Measurements from ENCODE around the gene BTBD10.
"Not testable (repeated sequence)": the region's sequence is repeated elsewhere in the genome, so short reads cannot be mapped to it uniquely, and the experiment has no call there.

The BTBD10 gene

DNA sequence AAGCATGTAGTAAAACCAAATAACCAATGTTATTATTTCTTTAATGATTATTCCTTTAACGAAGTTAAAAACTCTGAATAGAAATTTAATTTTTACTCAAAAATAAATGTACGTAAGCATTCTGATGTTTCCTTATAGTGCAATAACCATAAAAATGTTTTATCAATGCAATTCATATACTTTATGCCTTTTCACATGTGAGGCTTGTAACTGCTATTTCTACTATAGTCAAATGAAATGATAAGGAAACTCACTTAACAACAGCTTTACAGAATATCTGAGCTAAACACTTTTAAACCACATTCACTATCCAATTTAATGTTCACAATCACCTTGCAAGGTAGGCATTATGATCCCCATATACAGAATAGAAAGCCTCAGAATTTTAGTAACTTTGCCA lies 17.4 kb downstream of the BTBD10 start:
- H3K4me1 ChIP-seq (ENCODE audit: insufficient read depth, poor library complexity, severe bottlenecking): peaks cover 18% of the 10 kb centered on the region
- no peak overlapping the region for H3K27ac ChIP-seq (ENCODE audit: poor library complexity, severe bottlenecking)
- H3K36me3 ChIP-seq (ENCODE audit: low read depth): peaks cover 3% of the 10 kb centered on the region; the same call in 1 of the 2 replicates
- DNase-seq (ENCODE audit: low spot score) (no peak), ATAC-seq (ENCODE audit: low read depth) (no peak)
- H3K9me3 ChIP-seq (ENCODE audit: severe bottlenecking): peaks cover 4% of the 10 kb centered on the region
- TF ChIP-seq, protein P1, sequence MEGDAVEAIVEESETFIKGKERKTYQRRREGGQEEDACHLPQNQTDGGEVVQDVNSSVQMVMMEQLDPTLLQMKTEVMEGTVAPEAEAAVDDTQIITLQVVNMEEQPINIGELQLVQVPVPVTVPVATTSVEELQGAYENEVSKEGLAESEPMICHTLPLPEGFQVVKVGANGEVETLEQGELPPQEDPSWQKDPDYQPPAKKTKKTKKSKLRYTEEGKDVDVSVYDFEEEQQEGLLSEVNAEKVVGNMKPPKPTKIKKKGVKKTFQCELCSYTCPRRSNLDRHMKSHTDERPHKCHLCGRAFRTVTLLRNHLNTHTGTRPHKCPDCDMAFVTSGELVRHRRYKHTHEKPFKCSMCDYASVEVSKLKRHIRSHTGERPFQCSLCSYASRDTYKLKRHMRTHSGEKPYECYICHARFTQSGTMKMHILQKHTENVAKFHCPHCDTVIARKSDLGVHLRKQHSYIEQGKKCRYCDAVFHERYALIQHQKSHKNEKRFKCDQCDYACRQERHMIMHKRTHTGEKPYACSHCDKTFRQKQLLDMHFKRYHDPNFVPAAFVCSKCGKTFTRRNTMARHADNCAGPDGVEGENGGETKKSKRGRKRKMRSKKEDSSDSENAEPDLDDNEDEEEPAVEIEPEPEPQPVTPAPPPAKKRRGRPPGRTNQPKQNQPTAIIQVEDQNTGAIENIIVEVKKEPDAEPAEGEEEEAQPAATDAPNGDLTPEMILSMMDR (IDR thresholded peaks at IDR 0.05; ENCODE audit: poor library complexity, severe bottlenecking): no peak
- H3K4me3 ChIP-seq (ENCODE audit: severe bottlenecking): no peak overlapping the region
- H3K27me3 ChIP-seq (ENCODE audit: insufficient read depth, poor library complexity, severe bottlenecking): no peaks in the 10 kb centered on the region

DNA sequence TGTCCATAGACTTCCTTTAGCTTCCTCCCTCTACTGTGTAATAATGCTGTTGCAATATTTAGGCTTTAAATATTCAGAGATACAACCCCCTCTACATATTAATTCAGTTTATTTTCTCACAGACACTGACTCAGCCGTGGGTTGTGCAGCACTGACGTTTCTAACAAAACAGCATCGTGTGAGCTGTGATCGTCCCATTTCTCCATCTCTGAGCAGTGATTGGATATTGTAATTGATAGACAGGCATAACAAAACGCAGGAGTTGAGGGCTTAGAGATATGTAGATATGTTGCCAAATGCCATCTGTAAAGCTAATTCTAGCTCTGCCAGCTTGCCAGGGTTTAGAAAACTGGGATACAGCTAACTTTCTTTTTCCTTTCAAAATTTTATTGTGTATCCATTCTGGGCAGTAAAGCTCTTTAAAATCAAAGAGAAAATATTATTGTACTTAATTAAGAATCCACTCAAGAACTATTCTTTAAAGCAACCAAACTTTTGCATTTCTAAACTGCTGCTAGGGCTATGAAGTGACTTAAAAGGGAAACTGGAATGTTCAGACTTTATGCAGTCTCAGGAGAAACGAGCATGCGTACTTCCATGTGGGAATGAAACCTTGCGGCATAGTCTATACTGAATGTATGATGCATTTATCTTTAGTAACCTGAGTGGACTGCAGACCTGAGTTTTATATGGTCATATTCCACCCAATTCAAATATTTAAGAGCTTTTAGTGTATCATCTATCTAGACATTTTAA lies 22.7 kb downstream of the BTBD10 start:
- peak; percentile 100 for ATAC-seq (ENCODE audit: low read depth)
- H3K9me3 ChIP-seq (ENCODE audit: severe bottlenecking): no peaks in the 10 kb centered on the region
- peak overlapping the region; percentile 22 for H3K4me3 ChIP-seq (ENCODE audit: severe bottlenecking)
- DNase-seq (ENCODE audit: low spot score): peak; percentile 61
- H3K27me3 ChIP-seq (ENCODE audit: insufficient read depth, poor library complexity, severe bottlenecking): no peaks in the 10 kb centered on the region
- peaks cover 26% of the 10 kb centered on the region for H3K4me1 ChIP-seq (ENCODE audit: insufficient read depth, poor library complexity, severe bottlenecking)
- TF ChIP-seq, protein P1 (IDR thresholded peaks at IDR 0.05; ENCODE audit: poor library complexity, severe bottlenecking): no peak
- peak overlapping the region; percentile 64 for H3K27ac ChIP-seq (ENCODE audit: poor library complexity, severe bottlenecking)
- H3K36me3 ChIP-seq (ENCODE audit: low read depth): peaks cover 4% of the 10 kb centered on the region; the same call in 1 of the 2 replicates

DNA sequence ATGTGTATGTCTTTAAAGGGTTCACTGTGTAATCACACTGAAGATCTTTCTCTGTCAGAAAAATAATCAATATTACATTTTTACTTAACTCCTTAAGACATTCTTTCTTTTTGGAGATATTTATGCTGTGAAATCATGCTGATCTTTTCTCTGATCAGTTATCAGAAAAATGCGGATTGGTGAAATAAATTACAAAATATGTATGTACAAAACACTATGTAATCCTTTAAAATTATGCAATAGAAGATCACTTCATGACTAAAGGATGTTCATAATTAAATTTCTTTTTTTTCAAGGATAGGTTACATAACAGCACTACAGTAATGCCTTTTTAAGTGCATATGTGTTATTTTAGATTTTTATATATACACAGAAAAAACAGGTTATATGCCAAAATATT lies 24.7 kb downstream of the BTBD10 start:
- Histone ChIP-seq H3K4me3 (ENCODE audit: severe bottlenecking) (no peak overlapping the region), H3K4me1 (ENCODE audit: insufficient read depth, poor library complexity, severe bottlenecking) (peaks cover 38% of the 10 kb centered on the region), H3K27ac (ENCODE audit: poor library complexity, severe bottlenecking) (no peak overlapping the region), H3K9me3 (ENCODE audit: severe bottlenecking) (no peaks in the 10 kb centered on the region), H3K27me3 (ENCODE audit: insufficient read depth, poor library complexity, severe bottlenecking) (no peaks in the 10 kb centered on the region), H3K36me3 (ENCODE audit: low read depth) (peaks cover 4% of the 10 kb centered on the region; the same call in 1 of the 2 replicates)
- ATAC-seq (ENCODE audit: low read depth) (no peak), DNase-seq (ENCODE audit: low spot score) (no peak)
- TF ChIP-seq, protein P1 (IDR thresholded peaks at IDR 0.05; ENCODE audit: poor library complexity, severe bottlenecking): no peak

DNA sequence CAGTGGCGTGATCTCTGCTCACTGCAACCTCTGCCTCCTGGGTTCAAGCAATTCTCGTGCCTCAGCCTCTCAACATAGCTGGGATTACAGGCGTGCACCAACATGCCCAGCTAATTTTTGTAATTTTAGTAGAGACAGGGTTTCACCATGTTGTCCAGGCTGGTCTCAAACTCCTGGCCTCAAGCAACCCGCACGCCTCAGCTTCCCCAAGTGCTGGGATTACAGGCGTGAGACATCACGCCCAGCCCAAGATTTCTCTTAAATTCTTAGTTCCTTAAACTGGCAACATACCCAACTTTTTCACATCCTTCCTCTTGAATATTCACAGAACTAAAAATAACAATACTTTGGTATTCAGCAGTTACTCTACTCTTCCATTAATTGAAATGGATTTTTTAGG lies 26.2 kb downstream of the BTBD10 start:
- not testable (repeated sequence) for H3K4me3 ChIP-seq (ENCODE audit: severe bottlenecking); H3K9me3 ChIP-seq (ENCODE audit: severe bottlenecking); DNase-seq (ENCODE audit: low spot score); H3K36me3 ChIP-seq (ENCODE audit: low read depth); H3K27me3 ChIP-seq (ENCODE audit: insufficient read depth, poor library complexity, severe bottlenecking); H3K27ac ChIP-seq (ENCODE audit: poor library complexity, severe bottlenecking); ATAC-seq (ENCODE audit: low read depth)
- peaks cover 36% of the 10 kb centered on the region for H3K4me1 ChIP-seq (ENCODE audit: insufficient read depth, poor library complexity, severe bottlenecking)

DNA sequence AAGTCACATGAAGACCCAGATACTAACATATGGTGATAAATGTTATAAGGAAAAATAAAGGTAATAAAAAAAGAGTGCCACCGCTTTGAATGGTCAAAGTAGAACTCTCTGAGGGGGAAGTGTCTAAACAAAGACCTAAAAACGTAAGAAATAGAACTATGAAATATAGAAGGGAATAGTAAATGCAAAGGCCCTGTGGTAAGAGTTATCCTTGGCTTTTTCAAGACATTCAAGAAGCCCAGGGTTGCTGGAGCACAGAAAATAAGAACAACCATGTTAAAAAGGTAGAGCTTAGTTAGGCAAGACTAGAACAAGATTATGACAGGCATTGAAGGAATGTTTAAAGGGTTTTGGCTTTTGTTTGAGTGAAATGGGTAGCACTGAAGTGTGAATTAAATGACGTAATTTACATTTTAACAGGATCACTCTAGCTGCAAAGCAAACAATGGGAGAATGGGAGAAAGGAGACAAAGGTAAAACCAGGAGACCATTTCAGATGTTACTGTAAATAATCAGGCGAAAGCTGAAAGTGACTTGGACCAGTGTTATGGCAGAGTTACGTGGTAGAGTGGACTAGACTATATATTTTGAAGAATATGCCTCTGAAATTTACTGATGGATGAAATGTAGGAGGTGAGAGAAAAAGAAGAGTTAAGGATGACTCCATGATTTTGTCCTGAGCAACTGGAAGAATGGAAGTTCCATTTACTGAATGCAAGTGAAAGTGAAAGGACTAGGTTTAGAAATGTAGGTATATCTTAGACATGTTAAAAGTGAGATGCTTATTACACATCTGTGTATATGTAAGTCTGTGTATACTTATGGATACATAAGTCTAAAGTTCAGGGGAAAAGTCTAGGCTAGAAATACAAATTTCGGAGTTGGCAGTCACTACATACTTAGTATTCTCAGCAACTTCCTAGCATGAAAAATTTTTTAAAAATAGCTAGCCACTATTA lies 28.5 kb downstream of the BTBD10 start:
- DNase-seq (ENCODE audit: low spot score): no peak
- Histone ChIP-seq H3K27ac (ENCODE audit: poor library complexity, severe bottlenecking) (no peak overlapping the region), H3K4me1 (ENCODE audit: insufficient read depth, poor library complexity, severe bottlenecking) (peaks cover 20% of the 10 kb centered on the region), H3K4me3 (ENCODE audit: severe bottlenecking) (no peak overlapping the region), H3K36me3 (ENCODE audit: low read depth) (peaks cover 11% of the 10 kb centered on the region; the same call in 1 of the 2 replicates), H3K27me3 (ENCODE audit: insufficient read depth, poor library complexity, severe bottlenecking) (no peaks in the 10 kb centered on the region), H3K9me3 (ENCODE audit: severe bottlenecking) (no peaks in the 10 kb centered on the region)
- TF ChIP-seq, protein P1 (IDR thresholded peaks at IDR 0.05; ENCODE audit: poor library complexity, severe bottlenecking): no peak
- ATAC-seq (ENCODE audit: low read depth): peak; percentile 61
